Neutrophil (primary cell): ENCODE measurements around the gene PDK2.

Experiments
- H3K27ac ChIP-seq: fragments of 200-600 bp; sonication (generic); 2 replicates; pipeline ENCODE4 v1.5.1; 2016; ENCODE audit warnings: mild to moderate bottlenecking, moderate library complexity
- H3K27me3 ChIP-seq: fragments of 200-600 bp; sonication (generic); 2 replicates; pipeline ENCODE4 v1.6.0; 2016; ENCODE audit warnings: mild to moderate bottlenecking
- H3K36me3 ChIP-seq: fragments of 200-600 bp; sonication (generic); 2 replicates; pipeline ENCODE4 v1.5.1; 2017
- H3K4me1 ChIP-seq, 2 experiments: fragments of 200-600 bp in 1 of 2; sonication (generic) in 1 of 2; 1 replicate in 1 of 2; 2 replicates in 1 of 2; pipeline versions ENCODE4 v1.5.1 to v1.6.1; 2013 to 2016; ENCODE audit warnings: low read depth in 1 of 2, low read length in 1 of 2, mild to moderate bottlenecking in 1 of 2, moderate library complexity in 1 of 2; ENCODE audit not compliant: control insufficient read depth in 1 of 2, insufficient read depth in 1 of 2
- H3K4me3 ChIP-seq, 2 experiments: fragments of 200-600 bp in 1 of 2; sonication (generic) in 1 of 2; 1 replicate in 1 of 2; 2 replicates in 1 of 2; pipeline ENCODE4 v1.5.1; 2013 to 2016; ENCODE audit warnings: low read depth in 1 of 2, low read length in 1 of 2, mild to moderate bottlenecking in 1 of 2, moderate library complexity in 1 of 2
- H3K9me3 ChIP-seq: fragments of 200-600 bp; sonication (generic); 2 replicates; pipeline ENCODE4 v1.5.1; 2016
- TF ChIP-seq, protein P1 (sequence below): fragments of 200-600 bp; sonication (generic); IDR thresholded peaks from 2 replicates; pipeline ENCODE4 v1.5.1; 2016; ENCODE audit warnings: antibody characterized with exemption

Gene PDK2

DNA sequence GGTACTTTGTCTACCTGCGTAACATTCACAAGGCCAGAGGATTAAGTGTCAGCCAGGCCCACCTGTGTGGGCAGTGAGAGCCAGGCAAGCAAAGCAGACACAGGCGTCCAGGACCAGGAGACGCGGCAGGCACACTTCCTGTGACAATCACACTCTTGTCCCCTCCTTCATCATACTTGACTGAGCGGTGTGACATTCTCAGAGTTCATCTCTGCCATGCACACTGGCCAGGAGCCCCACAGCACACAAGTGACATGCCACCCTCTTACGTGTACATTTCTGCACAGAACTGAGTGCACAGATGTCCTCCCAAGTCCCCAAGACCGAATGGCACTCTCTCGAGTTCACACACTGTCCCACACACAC, 46.6 kb downstream of the PDK2 start:
- Histone ChIP-seq H3K4me3 (no peak overlapping the region), H3K27me3 (no peaks in the 10 kb centered on the region), H3K9me3 (no peaks in the 10 kb centered on the region), H3K36me3 (peaks cover 98% of the 10 kb centered on the region), H3K27ac (peak overlapping the region; percentile 48), H3K4me1 (peaks cover 43% of the 10 kb centered on the region in 2 experiments)
- TF ChIP-seq, protein P1, sequence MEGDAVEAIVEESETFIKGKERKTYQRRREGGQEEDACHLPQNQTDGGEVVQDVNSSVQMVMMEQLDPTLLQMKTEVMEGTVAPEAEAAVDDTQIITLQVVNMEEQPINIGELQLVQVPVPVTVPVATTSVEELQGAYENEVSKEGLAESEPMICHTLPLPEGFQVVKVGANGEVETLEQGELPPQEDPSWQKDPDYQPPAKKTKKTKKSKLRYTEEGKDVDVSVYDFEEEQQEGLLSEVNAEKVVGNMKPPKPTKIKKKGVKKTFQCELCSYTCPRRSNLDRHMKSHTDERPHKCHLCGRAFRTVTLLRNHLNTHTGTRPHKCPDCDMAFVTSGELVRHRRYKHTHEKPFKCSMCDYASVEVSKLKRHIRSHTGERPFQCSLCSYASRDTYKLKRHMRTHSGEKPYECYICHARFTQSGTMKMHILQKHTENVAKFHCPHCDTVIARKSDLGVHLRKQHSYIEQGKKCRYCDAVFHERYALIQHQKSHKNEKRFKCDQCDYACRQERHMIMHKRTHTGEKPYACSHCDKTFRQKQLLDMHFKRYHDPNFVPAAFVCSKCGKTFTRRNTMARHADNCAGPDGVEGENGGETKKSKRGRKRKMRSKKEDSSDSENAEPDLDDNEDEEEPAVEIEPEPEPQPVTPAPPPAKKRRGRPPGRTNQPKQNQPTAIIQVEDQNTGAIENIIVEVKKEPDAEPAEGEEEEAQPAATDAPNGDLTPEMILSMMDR = no peak

DNA sequence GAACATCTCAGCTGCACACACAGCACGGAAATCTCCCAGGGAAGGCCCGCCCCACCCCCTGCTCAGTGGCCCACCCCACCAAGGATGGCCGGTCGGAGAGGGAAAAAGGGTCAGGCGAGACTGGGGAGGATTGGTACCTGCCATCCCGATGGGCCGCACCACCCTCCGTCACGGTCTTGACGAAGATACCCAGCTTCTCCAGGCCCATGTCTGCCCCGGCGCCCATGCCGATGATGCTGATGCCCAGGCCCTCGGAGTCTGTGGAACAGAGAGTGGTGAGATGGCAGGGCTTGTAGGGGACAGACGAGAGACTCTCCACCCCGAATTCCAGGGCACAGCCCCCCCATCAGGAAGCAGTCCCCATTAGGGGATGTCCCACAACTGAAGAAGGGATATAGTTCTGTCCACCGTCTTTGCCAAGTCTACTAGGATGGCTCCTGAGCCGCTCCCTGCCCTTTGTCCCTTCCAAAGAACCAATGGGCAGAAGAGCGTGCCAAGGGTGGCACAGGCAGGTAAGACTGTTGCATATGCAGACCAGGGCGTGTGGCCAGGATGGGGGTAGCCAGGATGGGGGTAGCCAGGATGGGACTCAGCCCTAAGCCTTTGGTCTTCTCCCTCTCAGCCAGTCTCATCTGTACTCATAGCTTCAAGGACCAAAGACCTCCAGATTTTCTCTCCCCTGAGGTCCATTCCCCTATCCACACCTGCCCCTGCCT, 48.5 kb downstream of the PDK2 start:
- Histone ChIP-seq H3K4me1 (peaks cover 60 to 61% of the 10 kb centered on the region in 2 experiments), H3K36me3 (peaks cover 80% of the 10 kb centered on the region), H3K4me3 (no peak overlapping the region), H3K9me3 (no peaks in the 10 kb centered on the region), H3K27me3 (no peaks in the 10 kb centered on the region), H3K27ac (no peak overlapping the region)
- TF ChIP-seq, protein P1 = no peak

DNA sequence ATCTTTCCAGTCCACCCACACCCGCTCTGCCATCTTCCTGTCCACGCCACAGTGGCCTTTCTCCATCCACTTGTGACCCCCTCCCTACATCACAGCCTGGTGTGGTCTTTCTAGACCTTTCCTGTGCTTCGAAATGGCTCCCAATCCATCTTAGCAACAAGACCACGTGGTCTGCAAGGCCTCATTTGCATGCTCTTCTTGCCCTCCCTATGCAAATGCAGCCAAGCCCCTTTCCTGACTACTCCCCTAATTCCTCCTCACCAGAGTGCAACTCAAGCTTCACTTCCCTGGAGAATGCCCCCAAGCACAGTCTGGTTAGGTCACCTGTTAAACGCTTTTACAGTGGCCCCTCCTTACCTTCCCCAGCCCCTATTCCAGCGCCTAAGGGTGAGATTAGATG, 49.2 kb downstream of the PDK2 start:
- Histone ChIP-seq H3K27ac (no peak overlapping the region), H3K4me1 (peaks cover 60 to 66% of the 10 kb centered on the region in 2 experiments), H3K27me3 (no peaks in the 10 kb centered on the region), H3K9me3 (no peaks in the 10 kb centered on the region), H3K36me3 (peaks cover 72% of the 10 kb centered on the region), H3K4me3 (no peak overlapping the region)
- TF ChIP-seq, protein P1 = no peak

DNA sequence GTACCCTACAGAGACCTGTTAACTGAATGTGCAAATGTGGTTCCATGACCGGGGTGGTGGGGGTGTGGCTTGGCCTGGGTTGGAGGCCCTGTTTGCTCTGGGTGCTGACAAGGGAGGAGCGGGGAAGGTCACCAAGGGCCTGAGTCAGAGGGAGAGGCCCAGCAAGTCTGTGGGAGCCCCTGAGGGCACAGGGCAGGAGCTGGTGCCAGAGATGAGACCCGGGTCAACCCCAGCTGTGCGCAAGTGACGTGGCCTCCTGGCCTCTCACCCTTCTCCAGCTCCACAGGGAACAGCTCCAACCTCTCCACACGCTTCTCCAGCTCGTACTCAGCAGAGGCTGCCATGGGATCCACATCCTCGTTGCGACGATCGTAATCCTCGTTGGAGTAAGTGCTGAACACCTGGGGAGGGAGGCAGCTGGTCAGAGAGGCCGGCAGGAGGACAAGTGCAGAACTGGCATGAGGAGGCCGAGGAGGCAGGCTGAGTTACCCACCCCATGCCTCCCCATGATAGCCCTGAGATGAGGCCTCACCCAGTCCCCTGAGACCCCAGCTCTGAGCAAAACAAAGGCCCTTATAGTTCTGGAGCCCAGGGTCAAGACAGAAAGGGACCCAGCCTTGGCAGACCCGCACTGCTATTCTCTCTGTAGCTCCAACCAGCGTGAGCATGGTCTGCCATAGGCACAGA, 49.8 kb downstream of the PDK2 start:
- no peak overlapping the region for H3K4me3 ChIP-seq
- H3K27ac ChIP-seq = peak overlapping the region; percentile 99
- TF ChIP-seq, protein P1 = no peak
- H3K36me3 ChIP-seq = peaks cover 66% of the 10 kb centered on the region
- peaks cover 57 to 61% of the 10 kb centered on the region in 2 experiments for H3K4me1 ChIP-seq
- H3K27me3 ChIP-seq = no peaks in the 10 kb centered on the region
- H3K9me3 ChIP-seq = no peaks in the 10 kb centered on the region

DNA sequence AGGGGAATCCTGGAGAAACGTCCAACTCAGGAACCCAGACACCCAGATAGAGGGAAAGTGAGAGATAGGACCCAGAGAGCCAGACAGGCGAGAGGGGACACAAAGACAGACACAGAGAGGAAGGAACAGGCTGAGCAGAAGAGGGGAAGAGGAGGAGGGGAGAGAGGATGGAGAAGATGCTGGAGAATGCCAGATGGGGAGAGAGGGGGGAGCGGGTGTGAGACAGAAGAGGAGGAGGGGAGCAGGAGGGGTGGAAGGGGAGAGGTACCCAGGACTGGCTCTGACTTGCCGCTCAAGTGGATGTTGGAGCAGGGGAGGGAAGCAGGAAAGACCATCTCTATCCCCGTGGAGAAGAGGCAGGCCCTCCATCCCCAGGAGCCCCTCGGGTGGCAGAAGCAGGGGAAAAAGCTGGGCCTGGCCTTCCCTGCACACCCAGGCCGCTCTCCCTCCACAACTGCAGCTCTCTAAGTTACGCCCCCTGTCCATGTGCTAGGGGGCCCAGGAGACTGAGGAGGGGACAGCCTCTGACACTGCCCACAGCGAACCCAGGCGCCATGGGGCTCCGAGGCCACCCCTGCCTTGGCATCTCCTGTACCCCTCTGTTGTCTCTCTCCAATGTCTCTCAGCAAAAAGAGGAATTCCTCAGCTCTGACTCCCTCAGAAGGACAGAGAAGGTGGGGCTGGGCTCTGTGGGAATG, 50.5 kb downstream of the PDK2 start:
- Histone ChIP-seq H3K4me3 (peak overlapping the region in 1 of 2 experiments; percentile 98), H3K36me3 (peaks cover 59% of the 10 kb centered on the region), H3K9me3 (no peaks in the 10 kb centered on the region), H3K4me1 (peaks cover 50 to 55% of the 10 kb centered on the region in 2 experiments), H3K27ac (peak overlapping the region; percentile 99), H3K27me3 (no peaks in the 10 kb centered on the region)
- TF ChIP-seq, protein P1 = no peak
